Measurements from ENCODE around the gene SMAD3.

- no peak for TF ChIP-seq POLR2A (IDR thresholded peaks at IDR 0.05; ENCODE audit: low read length)
- no peak for TF ChIP-seq GATA1 (IDR thresholded peaks at IDR 0.05; ENCODE audit: low read depth, low read length)
Observed at GRCh38 chr15:67104510-67104909, 39.1 kb downstream of the SMAD3 start.

Measured in erythroblast (primary cell).